ENCODE measurements around the gene MT1A.
"Not testable (repeated sequence)": the region's sequence is repeated elsewhere in the genome, so short reads cannot be mapped to it uniquely, and the experiment has no call there.

MT1A gene

DNA sequence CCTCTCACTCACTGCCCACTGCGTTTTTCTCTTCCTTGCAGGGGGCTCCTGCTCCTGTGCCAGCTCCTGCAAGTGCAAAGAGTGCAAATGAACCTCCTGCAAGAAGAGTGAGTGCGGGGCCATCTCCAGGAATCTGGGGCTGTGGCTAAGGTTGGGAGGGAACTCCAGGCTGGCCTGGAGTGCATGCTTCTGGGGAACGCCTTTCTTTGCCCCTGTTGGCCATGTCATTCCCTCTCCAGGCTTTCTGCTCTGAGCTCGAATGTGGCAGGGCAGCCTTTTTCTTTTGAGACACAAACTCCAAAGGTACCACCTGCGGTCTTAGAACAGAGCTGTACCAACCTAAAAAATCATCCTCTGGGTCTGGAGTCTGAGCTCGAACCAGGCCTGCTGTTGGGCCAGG lies 20.3 kb upstream of the MT1A start:
- Mint-ChIP-seq H3K4me3 (no peak overlapping the region), H3K36me3 (ENCODE audit: low read depth) (no peaks in the 10 kb centered on the region), H3K27me3 (peaks cover 29% of the 10 kb centered on the region), H3K9me3 (no peaks in the 10 kb centered on the region), H3K4me1 (ENCODE audit: low read depth) (peaks cover 38% of the 10 kb centered on the region), H3K27ac (no peak overlapping the region)
- DNase-seq: no peak

DNA sequence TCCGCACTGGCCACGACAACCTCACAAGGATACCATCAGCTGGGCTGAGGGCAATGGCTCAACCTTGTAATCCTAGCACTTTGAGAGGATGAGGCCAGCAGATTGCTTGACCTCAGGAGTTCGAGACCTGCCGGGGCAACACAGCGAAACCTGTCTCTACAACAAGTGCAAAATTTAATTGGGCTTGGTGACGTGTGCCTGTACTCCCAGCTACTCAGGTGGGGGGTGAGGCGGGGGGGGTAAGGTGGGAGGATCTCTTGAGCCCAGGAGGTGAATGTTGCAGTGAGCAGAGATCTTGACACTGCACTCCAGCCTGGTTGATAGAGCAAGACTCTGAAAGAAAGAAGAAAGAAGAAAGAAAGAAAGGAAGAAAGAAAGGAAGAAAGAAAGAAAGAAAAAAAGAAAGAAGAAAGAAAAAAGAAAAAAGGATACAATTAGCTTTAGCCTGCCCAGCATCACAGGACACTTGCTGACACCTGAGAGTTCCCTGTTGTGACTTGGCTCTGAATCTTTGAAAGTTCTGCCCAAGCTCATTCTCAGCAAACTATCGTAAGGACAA lies 18.0 kb upstream of the MT1A start:
- no peak for DNase-seq
- Mint-ChIP-seq H3K4me3 (no peak overlapping the region), H3K4me1 (ENCODE audit: low read depth) (peaks cover 22% of the 10 kb centered on the region), H3K36me3 (ENCODE audit: low read depth) (no peaks in the 10 kb centered on the region), H3K9me3 (no peaks in the 10 kb centered on the region), H3K27ac (no peak overlapping the region), H3K27me3 (peaks cover 36% of the 10 kb centered on the region)

DNA sequence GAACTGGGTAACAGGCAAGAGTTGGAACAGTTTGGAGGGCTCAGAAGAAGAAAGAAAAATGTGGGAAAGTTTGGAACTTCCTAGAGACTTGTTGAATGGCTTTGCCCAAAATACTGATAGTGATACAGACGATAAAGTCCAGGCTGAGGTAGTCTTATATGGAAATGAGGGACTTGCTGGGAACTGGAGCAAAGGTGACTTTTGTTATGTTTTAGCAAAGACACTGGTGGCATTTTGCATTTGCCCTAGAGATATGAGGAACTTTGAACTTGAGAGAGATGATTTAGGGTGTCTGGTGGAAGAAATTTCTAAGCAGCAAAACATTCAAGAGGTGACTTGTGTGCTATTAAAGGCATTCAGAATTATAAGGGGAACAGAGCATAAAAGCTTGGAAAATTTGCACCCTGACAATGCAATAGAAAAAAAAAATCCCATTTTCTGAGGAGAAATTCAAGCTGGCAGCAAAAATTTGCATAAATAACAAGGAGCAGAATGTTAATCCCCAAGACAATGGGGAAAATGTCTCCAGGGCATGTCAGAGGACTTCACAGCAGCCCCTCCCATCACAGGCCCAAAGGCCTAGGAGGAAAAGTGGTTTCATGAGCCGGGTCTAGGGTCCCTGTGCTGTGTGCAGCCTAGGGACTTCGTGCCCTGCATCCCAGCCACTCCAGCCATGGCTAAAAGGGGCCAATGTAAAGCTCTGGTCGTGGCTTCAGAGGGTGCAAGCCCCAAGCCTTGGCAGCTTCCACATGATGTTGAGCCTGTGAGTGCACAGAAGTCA lies 16.6 kb upstream of the MT1A start:
- not testable (repeated sequence) for H3K4me3 Mint-ChIP-seq

DNA sequence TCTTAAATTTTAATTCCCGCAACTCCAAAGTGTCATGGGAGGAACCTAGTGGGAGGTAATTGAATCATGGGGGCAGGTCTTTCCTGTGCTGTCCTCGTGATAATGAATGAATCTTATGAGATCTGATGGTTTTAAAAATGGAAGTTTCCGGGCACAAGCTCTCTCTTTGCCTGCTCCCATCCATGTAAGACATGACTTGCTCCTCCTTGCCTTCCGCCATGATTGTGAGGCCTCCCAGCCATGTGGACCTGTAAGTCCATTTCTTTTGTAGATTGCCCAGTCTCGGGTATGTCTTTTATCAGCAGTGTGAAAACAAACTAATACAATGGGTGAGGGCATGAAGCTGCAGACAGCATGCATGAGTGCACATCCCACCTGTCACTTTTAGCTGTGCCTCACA lies 15.3 kb upstream of the MT1A start:
- Mint-ChIP-seq H3K27me3 (peaks cover 35% of the 10 kb centered on the region), H3K4me1 (ENCODE audit: low read depth) (peaks cover 15% of the 10 kb centered on the region)
- not testable (repeated sequence) for H3K36me3 Mint-ChIP-seq (ENCODE audit: low read depth); H3K4me3 Mint-ChIP-seq; H3K9me3 Mint-ChIP-seq; DNase-seq; H3K27ac Mint-ChIP-seq

More for the DNA sequence above, 16.6 kb upstream of the MT1A start:
- not testable (repeated sequence) for H3K36me3 Mint-ChIP-seq (ENCODE audit: low read depth); H3K27ac Mint-ChIP-seq; DNase-seq; H3K9me3 Mint-ChIP-seq
- Mint-ChIP-seq H3K4me1 (ENCODE audit: low read depth) (peaks cover 22% of the 10 kb centered on the region), H3K27me3 (peaks cover 41% of the 10 kb centered on the region)

DNA sequence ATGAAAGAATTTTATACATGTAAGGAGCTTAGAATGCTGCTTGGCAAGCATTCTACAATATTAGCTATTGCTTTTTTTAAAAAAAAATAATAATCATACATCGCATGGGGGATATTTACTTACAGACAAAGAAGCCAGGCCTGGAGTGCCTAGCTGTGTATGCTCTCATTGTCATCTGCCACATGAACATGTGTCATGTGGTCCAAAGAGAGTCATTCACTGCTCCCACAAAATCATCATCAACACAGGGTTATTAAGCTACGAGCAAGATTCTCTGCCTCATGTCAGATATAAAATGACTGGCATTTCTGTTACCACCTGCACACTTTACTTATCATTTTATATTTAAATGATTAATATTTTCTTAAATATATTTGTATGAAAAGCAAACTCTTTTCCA lies 14.8 kb upstream of the MT1A start:
- Mint-ChIP-seq H3K4me1 (ENCODE audit: low read depth) (peaks cover 15% of the 10 kb centered on the region), H3K4me3 (no peak overlapping the region), H3K9me3 (no peaks in the 10 kb centered on the region), H3K27ac (no peak overlapping the region), H3K27me3 (peaks cover 30% of the 10 kb centered on the region), H3K36me3 (ENCODE audit: low read depth) (no peaks in the 10 kb centered on the region)
- DNase-seq: no peak

DNA sequence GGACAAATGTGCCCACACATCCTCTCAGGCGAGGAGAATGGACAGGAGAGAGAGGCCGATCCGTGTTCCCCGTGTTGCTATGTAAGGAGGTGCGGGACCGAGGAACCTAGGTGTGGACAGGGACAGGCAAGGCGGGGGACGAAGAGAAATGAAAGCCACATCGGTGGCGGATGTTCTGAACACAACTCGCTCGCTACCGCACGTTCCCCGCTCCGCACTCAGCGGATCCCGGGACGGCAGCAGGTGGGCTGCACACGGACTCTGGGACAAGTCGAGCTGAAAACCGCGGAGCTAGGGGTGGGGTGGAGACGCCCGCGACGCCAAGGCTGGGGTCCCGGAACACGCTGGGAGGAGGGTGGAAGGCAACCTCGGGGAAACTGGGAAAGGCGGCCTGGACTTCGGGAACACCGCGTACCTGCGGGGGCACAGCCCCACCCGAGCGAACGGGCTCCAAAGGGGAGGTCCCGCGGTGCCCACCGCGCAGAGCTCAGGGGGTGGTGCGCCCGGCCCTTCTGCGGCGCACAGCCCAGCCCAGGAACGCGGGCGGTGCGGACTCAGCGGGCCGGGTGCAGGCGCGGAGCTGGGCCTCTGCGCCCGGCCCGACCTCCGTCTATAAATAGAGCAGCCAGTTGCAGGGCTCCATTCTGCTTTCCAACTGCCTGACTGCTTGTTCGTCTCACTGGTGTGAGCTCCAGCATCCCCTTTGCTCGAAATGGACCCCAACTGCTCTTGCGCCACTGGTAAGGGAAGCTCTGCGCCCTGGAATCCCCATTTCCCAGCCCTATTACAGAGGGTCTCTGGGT lies 13.1 kb upstream of the MT1A start, which contains the start of gene MT1E:
MT1E (plus strand) TSS at position 642 of the 803 bp plus-strand sequence; CDS start at position 713, 71 bp downstream.
- peaks cover 15% of the 10 kb centered on the region for H3K4me1 Mint-ChIP-seq (ENCODE audit: low read depth)
- no peaks in the 10 kb centered on the region for H3K9me3 Mint-ChIP-seq
- peak within 1 kb of the TSS; percentile 81 for H3K4me3 Mint-ChIP-seq
- H3K36me3 Mint-ChIP-seq (ENCODE audit: low read depth): no peaks in the 10 kb centered on the region
- peak; percentile 77 for DNase-seq
- peak within 1 kb of the TSS; percentile 75 for H3K27ac Mint-ChIP-seq
- H3K27me3 Mint-ChIP-seq: peaks cover 30% of the 10 kb centered on the region

DNA sequence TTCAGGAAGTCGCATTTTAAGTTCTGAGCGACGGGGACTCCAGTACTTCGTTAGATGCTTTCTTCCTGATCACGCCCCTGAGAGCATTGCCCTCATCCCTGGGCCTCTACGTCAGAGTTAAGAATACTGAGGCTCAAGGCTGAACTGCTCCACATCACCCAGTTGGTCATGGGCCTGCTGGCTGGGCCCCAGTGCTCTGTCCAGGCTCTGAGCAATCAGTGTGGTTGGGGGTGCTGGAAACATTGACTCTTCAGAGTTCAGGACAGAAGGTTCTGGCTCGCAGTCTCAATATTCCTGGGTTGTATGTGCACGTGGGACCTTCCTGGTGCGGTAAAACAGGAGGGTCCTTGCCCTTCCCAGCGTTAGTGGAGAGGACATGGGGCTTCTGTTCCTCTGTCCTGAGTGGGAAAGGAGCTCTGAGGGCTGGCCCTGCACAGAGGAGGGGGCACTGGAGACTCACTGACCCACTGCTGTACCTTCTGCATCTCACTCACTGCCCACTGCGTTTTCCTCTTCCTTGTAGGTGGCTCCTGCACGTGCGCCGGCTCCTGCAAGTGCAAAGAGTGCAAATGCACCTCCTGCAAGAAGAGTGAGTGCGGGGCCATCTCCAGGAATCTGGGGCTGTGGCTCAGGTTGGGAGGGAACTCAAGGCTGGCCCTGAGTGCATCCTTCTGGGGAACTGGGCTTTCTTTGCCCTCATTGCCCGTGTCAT lies 12.4 kb upstream of the MT1A start:
- peaks cover 15% of the 10 kb centered on the region for H3K4me1 Mint-ChIP-seq (ENCODE audit: low read depth)
- H3K27ac Mint-ChIP-seq: no peak overlapping the region
- H3K27me3 Mint-ChIP-seq: peaks cover 37% of the 10 kb centered on the region

DNA sequence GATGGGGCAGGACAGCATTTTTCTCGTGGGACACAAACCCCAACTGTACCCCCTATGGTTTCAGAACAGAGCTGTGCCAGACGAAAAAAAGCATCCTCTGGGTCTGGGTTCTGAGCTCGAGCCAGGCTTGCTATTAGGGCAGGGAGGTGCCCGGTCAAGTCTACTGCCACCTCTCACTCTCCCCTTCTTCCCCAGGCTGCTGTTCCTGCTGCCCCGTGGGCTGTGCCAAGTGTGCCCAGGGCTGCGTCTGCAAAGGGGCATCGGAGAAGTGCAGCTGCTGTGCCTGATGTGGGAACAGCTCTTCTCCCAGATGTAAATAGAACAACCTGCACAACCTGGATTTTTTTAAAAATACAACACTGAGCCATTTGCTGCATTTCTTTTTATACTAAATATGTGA lies 11.8 kb upstream of the MT1A start:
- H3K36me3 Mint-ChIP-seq (ENCODE audit: low read depth): no peaks in the 10 kb centered on the region
- H3K27ac Mint-ChIP-seq: no peak overlapping the region
- peak overlapping the region; percentile 81 for H3K4me3 Mint-ChIP-seq
- H3K4me1 Mint-ChIP-seq (ENCODE audit: low read depth): peaks cover 15% of the 10 kb centered on the region
- H3K9me3 Mint-ChIP-seq: no peaks in the 10 kb centered on the region
- H3K27me3 Mint-ChIP-seq: peaks cover 43% of the 10 kb centered on the region
- DNase-seq: no peak

More for the DNA sequence above, 12.4 kb upstream of the MT1A start:
- peak overlapping the region; percentile 81 for H3K4me3 Mint-ChIP-seq
- no peak for DNase-seq
- no peaks in the 10 kb centered on the region for H3K9me3 Mint-ChIP-seq
- no peaks in the 10 kb centered on the region for H3K36me3 Mint-ChIP-seq (ENCODE audit: low read depth)

DNA sequence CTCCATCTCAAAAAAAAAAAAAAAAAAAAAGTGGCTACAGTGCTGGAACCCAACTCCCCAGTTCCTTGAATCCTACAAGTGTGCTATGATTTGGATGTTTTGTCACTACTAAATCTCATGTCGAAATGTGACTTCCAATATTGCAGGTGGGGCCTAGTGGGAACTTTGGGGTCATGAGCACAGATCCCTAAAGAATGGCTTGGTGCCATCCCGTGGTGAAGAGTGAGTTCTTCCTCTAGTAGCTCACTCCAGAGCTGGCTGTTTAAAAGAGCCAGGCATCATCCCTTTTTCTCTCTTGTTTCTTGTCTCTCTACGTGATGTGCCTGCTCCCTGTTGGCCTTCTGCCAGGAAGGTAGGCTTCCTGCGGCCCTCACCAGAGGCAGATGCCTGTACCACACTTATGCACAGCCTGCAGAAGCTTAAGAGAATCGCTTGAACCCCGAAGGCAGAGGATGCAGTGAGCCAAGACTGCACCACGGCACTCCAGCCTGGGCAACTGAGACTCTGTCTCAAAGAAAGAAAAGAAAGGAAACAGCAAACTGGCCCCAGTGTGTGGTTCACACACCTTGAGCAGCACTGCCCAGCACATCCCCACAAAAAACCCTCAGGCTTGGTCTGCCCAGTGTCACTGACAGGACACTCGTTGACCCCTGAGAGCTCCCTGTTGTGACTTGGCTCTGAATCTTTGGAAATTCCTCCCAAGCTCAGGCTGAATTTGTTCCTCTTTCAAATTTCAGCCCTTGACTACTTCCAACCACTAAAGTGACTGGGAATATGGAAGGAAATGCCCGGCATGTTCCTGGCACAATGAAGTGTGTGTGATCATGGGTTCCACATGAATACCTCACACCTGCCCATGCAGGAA lies 9.7 kb upstream of the MT1A start:
- H3K4me1 Mint-ChIP-seq (ENCODE audit: low read depth): peaks cover 22% of the 10 kb centered on the region
- peaks cover 63% of the 10 kb centered on the region for H3K27me3 Mint-ChIP-seq

DNA sequence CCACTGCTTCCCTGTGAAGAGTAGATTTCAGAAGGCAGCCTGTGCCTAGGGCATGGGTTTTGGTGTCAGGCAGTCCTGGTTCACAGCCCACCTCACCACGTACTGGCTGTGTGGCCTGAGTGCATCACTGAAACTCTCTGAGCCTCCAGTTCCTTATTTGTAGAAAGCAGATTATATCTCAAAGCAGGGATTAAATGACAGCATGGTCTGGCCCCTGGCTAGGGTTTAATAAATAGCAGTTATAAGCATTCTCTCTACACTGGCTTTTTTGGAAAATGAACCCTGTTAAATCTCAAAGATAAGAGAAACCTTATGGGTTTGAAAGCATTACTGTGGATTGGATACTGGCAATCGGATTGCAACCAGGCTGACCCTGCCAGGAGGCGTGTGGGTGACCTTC lies 8.9 kb upstream of the MT1A start:
- Mint-ChIP-seq H3K27ac (no peak overlapping the region), H3K4me1 (ENCODE audit: low read depth) (peaks cover 22% of the 10 kb centered on the region), H3K27me3 (peaks cover 71% of the 10 kb centered on the region), H3K9me3 (no peaks in the 10 kb centered on the region), H3K36me3 (ENCODE audit: low read depth) (no peaks in the 10 kb centered on the region), H3K4me3 (no peak overlapping the region)
- no peak for DNase-seq

More for the DNA sequence above, 9.7 kb upstream of the MT1A start:
- no peak overlapping the region for H3K4me3 Mint-ChIP-seq
- no peak for DNase-seq
- no peaks in the 10 kb centered on the region for H3K36me3 Mint-ChIP-seq (ENCODE audit: low read depth)
- no peaks in the 10 kb centered on the region for H3K9me3 Mint-ChIP-seq
- no peak overlapping the region for H3K27ac Mint-ChIP-seq

DNA sequence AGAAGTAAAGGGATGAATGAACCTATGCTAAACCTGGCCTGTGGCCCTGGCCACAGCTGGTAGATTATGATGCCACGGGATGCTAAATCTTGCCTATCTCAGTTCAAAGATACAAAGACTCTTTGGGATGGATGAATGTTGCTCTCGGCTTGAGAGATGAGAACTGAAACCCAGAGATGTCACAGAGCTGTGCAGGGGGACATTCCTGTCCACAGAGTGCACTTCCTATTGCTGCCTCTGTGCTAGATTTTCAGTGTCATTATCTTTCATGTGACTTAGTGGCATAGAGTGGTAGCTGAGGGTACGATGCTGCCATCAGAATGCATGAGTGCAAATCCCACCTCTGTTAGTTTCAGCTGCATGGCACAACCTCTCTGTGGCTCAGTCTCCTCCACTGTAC lies 8.3 kb upstream of the MT1A start:
- Mint-ChIP-seq H3K36me3 (ENCODE audit: low read depth) (no peaks in the 10 kb centered on the region), H3K9me3 (no peaks in the 10 kb centered on the region), H3K4me3 (no peak overlapping the region), H3K27me3 (peaks cover 72% of the 10 kb centered on the region), H3K27ac (no peak overlapping the region), H3K4me1 (ENCODE audit: low read depth) (peaks cover 22% of the 10 kb centered on the region)
- DNase-seq: no peak

DNA sequence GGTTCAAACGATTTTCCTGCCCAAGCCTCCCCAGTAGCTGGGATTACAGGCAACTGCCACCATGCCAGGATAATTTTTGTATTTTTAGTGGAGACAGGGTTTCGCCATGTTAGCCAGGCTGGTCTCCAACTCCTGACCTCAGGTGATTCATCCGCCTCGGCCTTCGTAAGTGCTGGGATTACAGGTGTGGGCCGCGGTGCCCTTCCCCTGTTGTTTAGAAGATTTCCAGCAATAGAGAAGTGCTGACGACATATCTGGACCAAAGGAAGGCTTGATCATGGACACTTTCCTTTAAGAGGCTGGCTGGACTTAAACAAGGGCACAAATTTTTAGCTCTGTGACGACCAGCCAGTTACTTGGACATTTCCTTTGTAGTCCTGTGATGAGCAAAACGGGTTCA lies 7.3 kb upstream of the MT1A start:
- no peak overlapping the region for H3K27ac Mint-ChIP-seq
- no peak for DNase-seq
- H3K4me1 Mint-ChIP-seq (ENCODE audit: low read depth): peaks cover 20% of the 10 kb centered on the region
- no peak overlapping the region for H3K4me3 Mint-ChIP-seq
- H3K36me3 Mint-ChIP-seq (ENCODE audit: low read depth): no peaks in the 10 kb centered on the region
- peaks cover 73% of the 10 kb centered on the region for H3K27me3 Mint-ChIP-seq
- no peaks in the 10 kb centered on the region for H3K9me3 Mint-ChIP-seq

DNA sequence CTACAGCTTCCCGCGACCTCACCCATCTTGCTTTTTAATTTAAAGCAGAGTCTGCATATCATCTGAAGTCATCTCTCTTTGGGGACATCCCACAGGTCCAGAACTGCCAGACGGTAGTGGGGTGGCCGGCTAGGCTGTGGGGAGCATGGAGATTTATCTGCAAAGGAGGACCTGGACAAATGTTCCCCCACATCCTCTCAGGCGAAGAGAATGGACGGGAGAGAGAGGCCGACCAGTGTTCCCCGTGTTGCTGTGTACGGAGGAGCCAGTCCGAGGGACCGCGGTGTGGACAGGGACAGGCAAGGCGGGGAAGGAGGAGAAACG lies 6.7 kb upstream of the MT1A start:
- no peaks in the 10 kb centered on the region for H3K9me3 Mint-ChIP-seq
- H3K4me3 Mint-ChIP-seq: peak overlapping the region; percentile 34
- no peaks in the 10 kb centered on the region for H3K36me3 Mint-ChIP-seq (ENCODE audit: low read depth)
- no peak for DNase-seq
- peaks cover 19% of the 10 kb centered on the region for H3K4me1 Mint-ChIP-seq (ENCODE audit: low read depth)
- peaks cover 74% of the 10 kb centered on the region for H3K27me3 Mint-ChIP-seq
- H3K27ac Mint-ChIP-seq: no peak overlapping the region
